Measurements from ENCODE around the gene FGFBP1. TPM values are rescaled to one million over a fixed set of nuclear protein-coding genes. Genes with fewer than 3 reads are reported as not detected.

FGFBP1 gene
- total RNA-seq: 0.65 TPM in 1 of 2 replicates, not detected in the other

GRCh38 chr4:15938640-15939039, at the start of gene FGFBP1:
Gene FGFBP1 (minus strand): TSS chr4:15938740. CDS start chr4:15936632, 2,108 bp downstream.

GRCh38 chr4:15963001-15963451, 24.5 kb upstream of the FGFBP1 start, which contains the start of gene FGFBP2:
Gene FGFBP2 (minus strand): TSS chr4:15963175. CDS start chr4:15963129, 46 bp downstream.

Other genes starting within 250 kb of the FGFBP1 start
- 11.2 and 12.9 TPM in 2 replicates for gene BST1, start 235.7 kb downstream of the FGFBP1 start, total RNA-seq
- 1.0 TPM in 1 of 2 replicates, not detected in the other for gene CD38, start 160.4 kb downstream of the FGFBP1 start, total RNA-seq
- gene FGFBP2, start 24.4 kb upstream of the FGFBP1 start, total RNA-seq: not detected in 2 replicates
- not detected in 2 replicates for gene PROM1, start 145.3 kb upstream of the FGFBP1 start, total RNA-seq

Data from epithelial cell of alveolus of lung (primary cell).